HEK293T (cell line): ENCODE measurements around the gene ACVR1.

ENCODE experiments used
- FOXK2 ChIP-seq: fragments of 450-650 bp; IDR thresholded peaks from 2 replicates; pipeline ENCODE4 v1.6.1; 2016; ENCODE audit warnings: mild to moderate bottlenecking
- SP1 ChIP-seq: fragments of 450-650 bp; IDR thresholded peaks from 2 replicates; pipeline ENCODE4 v1.6.1; 2017

DNA sequence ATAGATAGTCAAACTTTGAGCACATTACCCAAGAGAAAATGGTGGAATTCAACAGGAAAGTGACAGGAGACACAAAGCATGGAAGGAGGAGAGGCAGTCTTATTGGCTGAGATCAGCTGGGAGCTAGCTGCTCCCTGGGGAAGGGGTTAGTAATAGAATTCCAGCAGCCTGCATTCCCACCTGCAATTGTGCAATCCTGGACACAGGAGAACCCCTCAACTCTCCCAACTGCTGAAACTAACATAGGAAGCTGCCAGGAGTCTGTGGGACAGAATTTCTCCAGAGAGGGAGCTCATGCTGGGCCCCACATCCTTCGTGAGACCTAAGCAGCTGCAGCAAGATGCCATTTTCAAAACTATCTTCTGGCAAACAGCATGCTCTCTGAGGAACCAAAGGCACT lies 177.7 kb downstream of the ACVR1 start:
- TF ChIP-seq FOXK2, result no peak
- no peak for TF ChIP-seq SP1
